ENCODE results near the gene SSBP2. TPM values are rescaled to one million over a fixed set of nuclear protein-coding genes. Genes with fewer than 3 reads are reported as not detected.

Gene SSBP2
- total RNA-seq, 1 donor from 2014 or later: 47.9 TPM

DNA sequence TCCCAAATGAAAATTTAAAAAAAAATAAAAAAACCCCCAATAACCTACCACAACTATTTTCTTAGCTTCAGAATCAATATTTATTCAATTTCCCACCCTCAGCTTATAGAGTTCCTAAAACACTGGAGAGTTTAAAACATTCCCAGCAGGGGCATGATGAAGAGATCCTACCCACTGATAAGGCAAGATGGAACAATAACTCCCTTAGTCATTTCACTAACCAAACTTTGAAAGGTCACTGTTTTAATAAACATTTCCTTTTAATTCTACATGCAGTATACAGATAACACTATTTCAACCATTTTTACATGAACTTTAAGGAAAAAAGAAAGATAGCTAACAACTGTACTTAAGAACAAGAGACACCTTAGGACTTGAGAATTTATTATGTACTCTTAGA lies 322.0 kb downstream of the SSBP2 start:
- Mint-ChIP-seq H3K27me3 (ENCODE audit: low read depth) (no peaks in the 10 kb centered on the region), H3K36me3 (ENCODE audit: low read depth) (no peaks in the 10 kb centered on the region), H3K4me3 (ENCODE audit: unreplicated experiment) (no peak overlapping the region), H3K9me3 (ENCODE audit: low read depth) (no peaks in the 10 kb centered on the region), H3K4me1 (ENCODE audit: low read depth) (peaks cover 27% of the 10 kb centered on the region), H3K27ac (ENCODE audit: unreplicated experiment) (no peak overlapping the region)
- TF ChIP-seq, protein P1, sequence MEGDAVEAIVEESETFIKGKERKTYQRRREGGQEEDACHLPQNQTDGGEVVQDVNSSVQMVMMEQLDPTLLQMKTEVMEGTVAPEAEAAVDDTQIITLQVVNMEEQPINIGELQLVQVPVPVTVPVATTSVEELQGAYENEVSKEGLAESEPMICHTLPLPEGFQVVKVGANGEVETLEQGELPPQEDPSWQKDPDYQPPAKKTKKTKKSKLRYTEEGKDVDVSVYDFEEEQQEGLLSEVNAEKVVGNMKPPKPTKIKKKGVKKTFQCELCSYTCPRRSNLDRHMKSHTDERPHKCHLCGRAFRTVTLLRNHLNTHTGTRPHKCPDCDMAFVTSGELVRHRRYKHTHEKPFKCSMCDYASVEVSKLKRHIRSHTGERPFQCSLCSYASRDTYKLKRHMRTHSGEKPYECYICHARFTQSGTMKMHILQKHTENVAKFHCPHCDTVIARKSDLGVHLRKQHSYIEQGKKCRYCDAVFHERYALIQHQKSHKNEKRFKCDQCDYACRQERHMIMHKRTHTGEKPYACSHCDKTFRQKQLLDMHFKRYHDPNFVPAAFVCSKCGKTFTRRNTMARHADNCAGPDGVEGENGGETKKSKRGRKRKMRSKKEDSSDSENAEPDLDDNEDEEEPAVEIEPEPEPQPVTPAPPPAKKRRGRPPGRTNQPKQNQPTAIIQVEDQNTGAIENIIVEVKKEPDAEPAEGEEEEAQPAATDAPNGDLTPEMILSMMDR (IDR thresholded peaks at IDR 0.05): no peak
- no peak for DNase-seq (ENCODE audit: low spot score)

DNA sequence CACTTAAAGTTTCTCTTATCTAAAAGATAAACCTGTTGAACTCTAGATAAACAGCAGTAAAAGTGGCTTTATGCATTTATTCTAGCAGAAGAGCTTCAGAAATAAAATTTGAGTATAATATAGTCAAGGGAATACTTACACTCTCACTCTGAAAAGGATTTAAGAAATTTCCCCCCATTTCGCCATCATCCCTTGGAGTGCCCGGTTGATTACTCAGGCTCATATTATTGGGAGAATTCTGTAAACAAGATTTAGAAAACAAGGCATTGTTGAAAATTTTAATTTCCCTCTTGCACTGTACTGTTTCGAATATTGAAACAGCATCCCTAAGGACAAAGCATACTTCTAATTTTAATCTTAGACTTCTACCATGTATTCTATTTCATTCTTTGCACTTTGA lies 322.5 kb downstream of the SSBP2 start:
- Mint-ChIP-seq H3K27me3 (ENCODE audit: low read depth) (no peaks in the 10 kb centered on the region), H3K9me3 (ENCODE audit: low read depth) (no peaks in the 10 kb centered on the region), H3K4me1 (ENCODE audit: low read depth) (peaks cover 27% of the 10 kb centered on the region), H3K4me3 (ENCODE audit: unreplicated experiment) (no peak overlapping the region), H3K36me3 (ENCODE audit: low read depth) (no peaks in the 10 kb centered on the region), H3K27ac (ENCODE audit: unreplicated experiment) (no peak overlapping the region)
- TF ChIP-seq, protein P1 (IDR thresholded peaks at IDR 0.05): no peak
- no peak for DNase-seq (ENCODE audit: low spot score)

DNA sequence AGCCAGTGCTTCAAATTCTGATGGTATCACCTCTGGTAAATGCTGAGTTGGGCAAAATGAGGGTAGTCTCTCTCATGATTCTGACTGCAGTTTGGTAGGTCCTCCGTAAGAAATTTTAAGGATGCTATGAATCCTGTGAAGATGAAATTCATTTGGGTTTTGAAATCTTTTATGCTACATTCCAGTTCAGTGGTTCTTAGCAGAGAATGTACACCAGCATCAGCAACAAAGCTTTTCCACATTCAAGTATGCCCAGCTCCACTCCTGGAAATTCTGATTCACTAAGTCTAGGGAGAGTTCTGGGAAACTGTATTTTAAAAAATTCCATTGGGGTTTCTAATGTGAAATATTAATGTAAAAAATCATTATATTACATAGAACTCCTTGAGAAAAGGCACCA lies 323.3 kb downstream of the SSBP2 start:
- TF ChIP-seq, protein P1 (IDR thresholded peaks at IDR 0.05): no peak
- no peak overlapping the region for H3K4me3 Mint-ChIP-seq (ENCODE audit: unreplicated experiment)
- no peak for DNase-seq (ENCODE audit: low spot score)
- no peaks in the 10 kb centered on the region for H3K36me3 Mint-ChIP-seq (ENCODE audit: low read depth)
- H3K27ac Mint-ChIP-seq (ENCODE audit: unreplicated experiment): no peak overlapping the region
- H3K4me1 Mint-ChIP-seq (ENCODE audit: low read depth): peaks cover 34% of the 10 kb centered on the region
- no peaks in the 10 kb centered on the region for H3K9me3 Mint-ChIP-seq (ENCODE audit: low read depth)
- no peaks in the 10 kb centered on the region for H3K27me3 Mint-ChIP-seq (ENCODE audit: low read depth)

DNA sequence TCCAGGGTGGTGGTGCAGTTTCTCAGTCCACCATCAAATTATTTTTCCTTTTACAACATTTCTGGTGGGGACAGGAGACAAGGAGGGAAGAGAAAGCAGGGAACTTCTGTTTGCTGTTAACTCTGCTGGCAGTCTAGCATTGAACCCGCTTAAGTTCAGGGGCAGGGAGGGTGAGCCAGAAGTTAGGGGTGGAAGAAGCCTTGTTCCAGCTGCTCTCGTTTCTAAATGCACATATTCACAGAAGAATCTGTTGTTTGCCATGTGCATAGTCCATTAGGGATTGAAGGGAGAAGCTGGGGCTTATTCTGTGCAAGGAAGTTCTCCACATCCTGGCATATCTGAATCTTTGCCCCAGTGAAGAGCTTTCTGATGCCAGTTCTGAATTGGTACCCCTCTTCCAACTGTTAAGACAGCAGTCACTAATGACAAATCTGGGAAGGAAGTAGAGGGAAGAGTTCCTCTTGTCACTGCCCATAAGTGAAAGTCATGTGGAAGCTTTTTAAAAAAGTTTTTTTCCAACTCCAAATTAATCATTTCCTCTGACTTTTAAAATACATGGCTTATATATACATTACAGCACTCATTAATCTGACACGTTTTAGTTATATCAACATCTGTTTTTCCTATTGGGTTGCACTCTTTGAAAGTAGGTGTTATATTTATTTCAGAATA lies 324.4 kb downstream of the SSBP2 start:
- Mint-ChIP-seq H3K36me3 (ENCODE audit: low read depth) (peaks cover 3% of the 10 kb centered on the region), H3K27ac (ENCODE audit: unreplicated experiment) (no peak overlapping the region), H3K4me1 (ENCODE audit: low read depth) (peaks cover 41% of the 10 kb centered on the region), H3K4me3 (ENCODE audit: unreplicated experiment) (no peak overlapping the region), H3K9me3 (ENCODE audit: low read depth) (no peaks in the 10 kb centered on the region), H3K27me3 (ENCODE audit: low read depth) (no peaks in the 10 kb centered on the region)
- TF ChIP-seq, protein P1 (IDR thresholded peaks at IDR 0.05): no peak
- no peak for DNase-seq (ENCODE audit: low spot score)

DNA sequence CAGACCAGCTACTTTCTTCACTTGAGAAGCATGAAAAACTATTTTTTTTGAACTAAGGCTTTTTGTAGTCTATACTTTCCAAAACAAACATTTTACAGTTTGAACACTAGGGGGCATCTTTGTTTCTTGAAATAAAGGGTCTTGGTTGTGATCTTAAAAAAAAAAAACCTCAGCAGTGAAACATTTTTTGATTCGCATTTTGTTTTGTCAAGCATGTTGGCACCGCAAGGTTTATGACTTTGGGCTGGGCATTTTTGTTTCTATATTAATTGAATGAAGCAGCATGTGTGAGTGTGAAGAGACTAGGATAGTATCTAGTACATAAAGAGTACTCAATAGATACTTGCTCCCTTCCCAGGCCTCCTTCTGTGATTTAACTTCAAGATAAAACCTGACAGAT lies 325.3 kb downstream of the SSBP2 start:
- Mint-ChIP-seq H3K4me1 (ENCODE audit: low read depth) (peaks cover 49% of the 10 kb centered on the region), H3K27me3 (ENCODE audit: low read depth) (no peaks in the 10 kb centered on the region), H3K4me3 (ENCODE audit: unreplicated experiment) (no peak overlapping the region), H3K36me3 (ENCODE audit: low read depth) (peaks cover 3% of the 10 kb centered on the region), H3K27ac (ENCODE audit: unreplicated experiment) (peak overlapping the region; percentile 3), H3K9me3 (ENCODE audit: low read depth) (no peaks in the 10 kb centered on the region)
- TF ChIP-seq, protein P1 (IDR thresholded peaks at IDR 0.05): peak; percentile 92
- no peak for DNase-seq (ENCODE audit: low spot score)

Data from chondrocyte (in vitro differentiated cells).